CD4-positive, alpha-beta T cell treated with Interleukin-17A for 4 hours (primary cell): Measurements from ENCODE around the gene PALLD.
"Not testable (repeated sequence)": the region's sequence is repeated elsewhere in the genome, so short reads cannot be mapped to it uniquely, and the experiment has no call there.

Experiments
- DNase-seq: peaks from one replicate; pipeline ENCODE4 v3.0.0-alpha.2; 2020; ENCODE audit warnings: mixed read lengths

PALLD gene

GRCh38 chr4:168928875-168929274 lies 432.0 kb downstream of the PALLD start:
- no peak for DNase-seq

GRCh38 chr4:168930413-168931196 lies 433.8 kb downstream of the PALLD start:
- DNase-seq: no peak

- DNase-seq: no peak
Measured at GRCh38 chr4:168931215-168931650, 434.4 kb downstream of the PALLD start.

- DNase-seq: no peak
Measured at GRCh38 chr4:168932138-168932537, 435.3 kb downstream of the PALLD start.

- DNase-seq: no peak
Measured at GRCh38 chr4:168933423-168933822, 436.6 kb downstream of the PALLD start.

- DNase-seq: not testable (repeated sequence)
Measured at GRCh38 chr4:168937473-168937872, 440.6 kb downstream of the PALLD start.

GRCh38 chr4:168942985-168943384 lies 446.1 kb downstream of the PALLD start:
- no peak for DNase-seq

GRCh38 chr4:168945291-168945690 lies 448.4 kb downstream of the PALLD start:
- no peak for DNase-seq

- DNase-seq: not testable (repeated sequence)
Measured at GRCh38 chr4:168952821-168953246, 456.0 kb downstream of the PALLD start.

- no peak for DNase-seq
Measured at GRCh38 chr4:168955674-168956073, 458.8 kb downstream of the PALLD start.

- DNase-seq: no peak
Measured at GRCh38 chr4:168960716-168961115, 463.9 kb downstream of the PALLD start.

GRCh38 chr4:168972596-168972995 lies 475.7 kb downstream of the PALLD start:
- DNase-seq: no peak
